Fibroblast of gingiva (primary cell): ENCODE measurements around the gene FCRL6.

ENCODE experiments used
- DNase-seq: peaks from one replicate; pipeline ENCODE4 v3.0.0-alpha.2; 2011; ENCODE audit warnings: low read depth

FCRL6 gene, protein sequence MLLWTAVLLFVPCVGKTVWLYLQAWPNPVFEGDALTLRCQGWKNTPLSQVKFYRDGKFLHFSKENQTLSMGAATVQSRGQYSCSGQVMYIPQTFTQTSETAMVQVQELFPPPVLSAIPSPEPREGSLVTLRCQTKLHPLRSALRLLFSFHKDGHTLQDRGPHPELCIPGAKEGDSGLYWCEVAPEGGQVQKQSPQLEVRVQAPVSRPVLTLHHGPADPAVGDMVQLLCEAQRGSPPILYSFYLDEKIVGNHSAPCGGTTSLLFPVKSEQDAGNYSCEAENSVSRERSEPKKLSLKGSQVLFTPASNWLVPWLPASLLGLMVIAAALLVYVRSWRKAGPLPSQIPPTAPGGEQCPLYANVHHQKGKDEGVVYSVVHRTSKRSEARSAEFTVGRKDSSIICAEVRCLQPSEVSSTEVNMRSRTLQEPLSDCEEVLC

DNA sequence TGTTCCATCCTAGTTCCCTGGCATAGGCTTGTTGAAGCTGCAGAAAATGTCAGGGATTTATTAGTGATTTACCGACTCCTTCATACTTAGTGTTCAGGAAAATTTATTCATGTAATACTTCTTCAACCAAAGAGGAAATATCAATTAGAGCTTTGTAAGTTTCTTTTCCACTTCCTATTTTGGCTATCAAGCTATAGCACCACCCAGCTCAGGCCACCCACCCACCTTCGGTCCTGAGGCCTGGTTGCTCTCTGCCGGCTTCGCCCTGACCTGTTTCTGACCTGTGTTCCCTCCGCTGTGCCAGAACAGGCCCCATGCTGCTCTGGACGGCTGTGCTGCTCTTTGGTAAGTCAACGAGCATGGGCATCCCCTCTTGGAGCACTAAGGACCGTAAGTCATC is at the start of gene FCRL6:
FCRL6 (plus strand) TSS at position 250 of the 400 bp plus-strand sequence; CDS start at position 315, 65 bp downstream.
- no peak for DNase-seq

DNA sequence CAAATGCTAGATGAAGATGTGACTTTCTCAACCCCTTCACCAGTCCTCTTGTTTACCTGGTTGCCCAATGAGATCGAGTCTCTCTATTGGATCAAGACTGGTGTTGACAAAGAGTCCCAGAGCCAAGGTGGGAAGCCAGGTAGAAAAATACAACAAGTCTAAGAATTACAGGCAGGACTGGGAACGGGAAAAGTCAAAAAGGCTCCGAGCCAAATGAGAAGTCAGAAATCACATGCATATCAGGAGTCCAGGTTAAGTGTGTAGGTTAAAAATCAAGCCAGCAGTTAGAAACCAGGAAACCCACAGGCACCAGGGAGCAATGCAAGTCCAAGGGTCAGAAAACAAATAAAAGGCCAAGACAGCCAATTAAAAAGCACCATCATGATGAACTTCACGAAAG is 48.8 kb upstream of the FCRL6 start:
- no peak for DNase-seq

DNA sequence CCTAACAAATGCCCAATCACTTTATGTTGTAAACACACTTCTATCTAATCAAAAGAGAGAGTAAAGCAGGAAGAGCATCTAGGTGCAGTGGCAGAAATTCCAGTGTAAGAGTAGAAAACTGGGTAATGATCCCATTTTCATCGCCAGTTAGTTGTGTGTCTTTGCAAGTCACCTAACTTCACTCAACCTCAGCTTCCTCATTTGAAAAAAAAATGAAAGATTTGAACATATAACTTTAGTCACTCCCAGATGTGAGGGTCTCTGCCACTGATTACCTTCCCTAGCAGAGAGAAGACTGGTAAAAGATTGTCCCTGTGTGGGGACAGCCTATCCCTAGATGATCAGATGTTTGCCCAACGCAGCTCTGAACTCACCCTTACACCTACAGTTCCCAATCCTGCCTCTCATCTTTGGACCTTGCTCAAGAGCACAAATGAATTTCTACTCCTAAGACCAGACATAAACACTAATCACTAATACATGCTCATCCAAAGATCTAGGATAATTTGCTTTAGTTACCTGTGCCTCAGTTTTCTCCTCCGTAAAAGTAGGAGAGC is 46.6 kb upstream of the FCRL6 start:
- no peak for DNase-seq

DNA sequence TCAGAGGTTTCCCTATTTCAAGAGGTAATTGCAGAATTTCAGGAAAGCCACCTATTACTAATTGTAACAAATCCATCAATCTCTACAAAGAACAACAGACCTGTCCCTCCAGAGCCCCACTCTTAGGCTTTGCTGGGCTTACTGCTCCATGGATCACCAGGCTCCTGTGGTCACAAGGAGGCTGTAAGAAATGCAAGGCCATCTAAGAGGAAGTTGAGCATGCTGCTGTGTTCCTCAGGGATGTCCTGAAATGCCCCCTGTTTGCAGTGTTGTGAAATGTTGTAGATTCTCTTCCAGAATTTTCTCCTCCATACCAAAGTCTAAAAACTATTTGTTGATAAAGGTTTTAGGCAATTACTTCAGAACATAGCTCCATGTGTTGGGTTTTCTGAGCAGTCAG is 45.8 kb upstream of the FCRL6 start:
- DNase-seq = peak; percentile 85

DNA sequence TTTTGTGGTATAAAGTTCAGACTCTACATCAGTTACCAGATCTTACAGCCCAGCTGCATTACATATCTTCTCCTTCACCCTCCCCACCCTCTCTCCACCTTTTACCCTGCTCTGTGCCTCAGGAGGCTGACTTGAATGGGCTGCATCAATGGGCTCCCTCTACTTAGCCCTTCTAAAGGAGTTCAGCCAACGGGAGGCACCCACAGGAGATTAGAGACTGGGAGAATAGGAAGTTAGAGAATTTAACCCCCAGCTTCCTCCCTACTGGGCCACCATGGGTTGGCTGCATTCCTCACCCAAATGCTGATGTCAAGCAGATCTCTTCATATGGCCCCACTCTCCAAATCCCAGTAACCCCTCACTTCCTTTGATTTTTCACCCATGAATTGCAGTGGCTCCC is 38.5 kb upstream of the FCRL6 start:
- no peak for DNase-seq

DNA sequence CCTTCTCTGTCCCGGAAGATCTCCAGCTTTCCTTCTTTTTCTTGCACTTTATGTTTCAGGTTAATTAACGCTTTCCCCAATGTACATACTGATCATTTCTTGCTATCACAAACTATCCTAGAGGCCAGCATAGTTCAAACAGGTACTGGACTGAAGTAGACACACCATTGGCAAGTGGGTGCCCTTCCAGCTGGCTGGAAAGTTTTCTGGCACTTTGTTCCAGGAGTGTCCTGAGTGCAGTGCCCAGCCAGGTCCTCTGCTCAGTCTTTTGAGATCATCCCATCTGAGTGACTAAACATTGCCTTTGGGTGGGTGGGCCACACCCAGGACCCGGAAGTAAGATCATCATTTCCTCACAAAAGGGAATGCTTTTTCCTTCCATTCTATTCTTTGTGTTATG is 36.4 kb upstream of the FCRL6 start:
- DNase-seq = no peak

DNA sequence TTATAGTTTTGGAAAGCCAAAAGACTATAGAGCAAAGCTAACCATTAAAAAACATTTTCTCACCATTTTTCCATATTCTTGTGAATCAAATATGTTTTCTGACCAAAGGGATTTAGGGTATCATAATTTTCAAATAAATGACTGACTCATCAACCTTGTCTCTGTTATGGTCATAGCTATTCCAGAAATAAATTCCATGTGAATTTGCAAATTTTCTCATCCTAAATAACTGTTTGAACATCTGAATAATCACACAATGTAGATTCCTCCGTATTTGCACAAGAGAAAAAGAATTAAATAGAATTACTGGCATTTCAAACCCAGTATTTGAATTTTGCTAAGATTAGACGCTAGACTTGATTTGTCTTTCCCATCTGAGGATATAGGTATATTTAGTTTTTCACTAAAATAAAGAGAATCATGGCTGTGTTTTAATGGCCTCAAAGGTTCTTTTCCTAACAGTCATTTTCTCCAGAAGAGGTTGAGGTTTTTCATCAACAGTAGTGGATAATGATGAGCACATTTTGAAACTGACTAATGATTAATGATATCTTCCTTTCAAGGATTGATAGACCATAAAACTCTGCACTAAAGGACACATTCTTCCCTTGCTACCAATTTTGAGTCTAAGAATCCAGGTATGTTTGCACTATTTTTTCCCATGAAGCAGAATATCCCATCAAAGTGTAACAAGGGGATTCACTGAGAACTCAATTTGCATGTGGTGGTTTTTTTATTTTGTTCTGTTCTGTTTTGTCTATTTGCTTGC is 30.8 kb upstream of the FCRL6 start:
- DNase-seq = no peak

DNA sequence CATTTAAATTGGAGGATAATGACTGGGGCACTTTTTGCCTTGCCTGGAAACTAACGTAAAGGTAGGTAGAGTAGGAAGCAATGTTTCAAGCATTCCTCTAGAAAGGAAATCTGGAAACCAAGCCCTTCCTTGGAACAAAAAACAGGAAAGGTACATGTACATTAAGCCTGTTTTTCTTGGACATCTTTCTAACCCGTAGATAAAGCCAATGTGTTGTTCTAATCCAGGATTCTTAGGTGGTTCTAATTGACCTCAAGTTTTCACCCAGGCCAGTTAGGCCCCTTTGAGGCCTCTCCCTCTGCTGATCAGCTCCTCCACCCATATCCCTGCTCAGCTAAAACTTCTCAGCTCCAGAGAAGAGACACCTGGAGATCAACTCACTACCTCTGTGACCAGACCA is 27.7 kb upstream of the FCRL6 start:
- DNase-seq = no peak

DNA sequence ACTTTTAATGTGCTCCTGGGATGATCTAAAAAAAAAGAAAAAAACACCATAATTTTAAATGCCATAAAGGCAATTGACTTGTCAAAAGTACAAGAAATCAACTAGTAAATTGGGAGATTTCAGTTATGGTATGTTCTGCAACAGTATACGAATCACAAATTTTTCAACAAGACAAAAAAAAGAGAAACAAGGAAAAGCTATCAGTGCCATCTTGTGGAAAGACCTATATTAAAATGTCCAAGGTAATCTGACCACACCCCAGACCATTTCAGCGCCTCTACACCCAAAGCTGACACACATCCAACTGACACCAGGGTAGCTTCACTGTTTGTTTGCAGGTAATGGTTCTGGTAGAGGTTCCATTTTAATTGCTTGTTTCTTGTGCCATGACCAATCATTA is 26.4 kb upstream of the FCRL6 start:
- no peak for DNase-seq

DNA sequence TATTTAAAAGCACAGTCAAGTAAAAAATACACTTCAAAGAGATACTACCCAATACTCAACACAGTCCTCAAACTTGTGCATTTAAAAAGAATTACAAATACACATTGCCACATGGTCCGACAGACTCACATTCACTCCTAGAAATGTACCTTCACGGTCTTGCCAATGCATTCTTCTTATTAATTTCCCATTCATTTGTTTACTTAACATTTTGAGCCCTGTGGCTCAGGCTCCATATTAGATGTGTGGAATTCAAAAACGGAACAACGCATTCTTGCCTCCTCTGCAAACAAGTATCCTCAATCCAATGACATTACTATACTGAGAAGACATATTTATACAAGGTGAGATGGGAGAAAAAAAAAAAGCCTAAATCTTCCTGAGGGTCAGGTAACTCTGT is 23.9 kb upstream of the FCRL6 start:
- peak; percentile 82 for DNase-seq

DNA sequence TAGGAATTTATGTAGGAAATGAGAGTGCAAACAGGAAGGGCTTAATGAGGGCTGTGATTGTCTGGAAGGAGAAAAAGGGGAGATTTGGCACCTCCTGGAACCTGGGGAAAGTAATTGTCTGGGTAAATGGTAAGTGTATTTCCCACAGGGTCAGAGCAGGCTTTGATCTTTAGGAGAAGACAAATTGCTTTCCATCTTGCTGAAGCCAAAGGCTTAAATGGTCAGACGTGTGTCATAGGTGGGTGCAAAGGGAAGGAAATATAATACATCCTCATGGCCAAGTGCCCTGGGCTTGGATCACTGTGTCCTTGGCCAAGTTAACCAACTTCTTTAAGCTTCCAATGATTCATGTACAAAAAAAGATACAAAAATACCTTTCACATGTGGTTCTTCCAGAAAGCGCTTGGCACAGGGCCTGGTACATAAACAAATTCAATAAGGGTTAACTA is 22.7 kb upstream of the FCRL6 start:
- DNase-seq = peak; percentile 97

DNA sequence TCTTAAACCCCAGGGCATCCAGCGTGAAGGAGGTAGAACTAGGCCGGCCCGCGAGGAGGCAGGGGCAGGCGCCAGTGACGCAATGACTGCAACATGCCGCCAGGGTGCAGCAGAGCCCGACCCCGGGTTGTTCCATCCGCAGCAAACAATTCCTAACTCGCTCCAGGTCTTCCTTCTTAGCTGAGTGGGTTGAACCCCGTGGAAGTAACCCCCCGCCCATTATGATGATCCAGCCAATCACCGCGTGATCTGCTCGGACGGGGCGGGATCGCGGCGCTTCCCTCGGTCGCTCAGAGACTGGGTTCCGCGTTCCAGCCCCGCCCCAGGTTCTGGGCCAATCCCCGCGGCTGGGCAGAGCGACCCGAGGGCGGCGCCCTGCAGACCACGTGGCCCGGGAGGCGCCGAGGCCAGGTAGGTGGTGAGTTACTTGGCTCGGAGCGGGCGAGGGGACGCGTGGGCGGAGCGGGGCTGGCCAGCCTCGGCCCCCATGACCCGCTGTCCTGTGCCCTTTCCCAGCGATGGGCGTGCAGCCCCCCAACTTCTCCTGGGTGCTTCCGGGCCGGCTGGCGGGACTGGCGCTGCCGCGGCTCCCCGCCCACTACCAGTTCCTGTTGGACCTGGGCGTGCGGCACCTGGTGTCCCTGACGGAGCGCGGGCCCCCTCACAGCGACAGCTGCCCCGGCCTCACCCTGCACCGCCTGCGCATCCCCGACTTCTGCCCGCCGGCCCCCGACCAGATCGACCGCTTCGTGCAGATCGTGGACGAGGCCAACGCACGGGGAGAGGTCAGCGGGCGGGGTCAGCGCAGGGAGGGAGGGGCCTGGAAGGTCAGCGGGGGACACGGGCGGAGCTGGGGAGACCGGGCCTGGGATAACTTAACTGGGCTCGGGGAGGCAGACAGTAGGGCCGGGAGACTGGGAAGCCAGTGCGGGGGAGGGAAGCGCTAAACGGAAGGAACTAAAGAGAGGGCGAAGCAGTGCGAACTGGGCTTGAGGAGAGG is 21.3 kb upstream of the FCRL6 start, which contains the start of gene DUSP23:
DUSP23 (plus strand) TSS at position 380 of the 1,000 bp plus-strand sequence; CDS start at position 519, 139 bp downstream.
- peak; percentile 98 for DNase-seq

DNA sequence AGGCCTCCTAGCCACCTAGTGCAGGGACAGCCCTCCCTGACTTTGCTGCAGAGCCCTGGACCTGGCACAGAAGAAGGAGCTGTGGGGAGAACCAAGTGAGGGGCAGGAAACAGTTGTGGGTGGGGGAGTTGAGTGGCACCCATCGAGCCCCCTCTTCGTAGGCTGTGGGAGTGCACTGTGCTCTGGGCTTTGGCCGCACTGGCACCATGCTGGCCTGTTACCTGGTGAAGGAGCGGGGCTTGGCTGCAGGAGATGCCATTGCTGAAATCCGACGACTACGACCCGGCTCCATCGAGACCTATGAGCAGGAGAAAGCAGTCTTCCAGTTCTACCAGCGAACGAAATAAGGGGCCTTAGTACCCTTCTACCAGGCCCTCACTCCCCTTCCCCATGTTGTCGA is 20.2 kb upstream of the FCRL6 start:
- DNase-seq = no peak

DNA sequence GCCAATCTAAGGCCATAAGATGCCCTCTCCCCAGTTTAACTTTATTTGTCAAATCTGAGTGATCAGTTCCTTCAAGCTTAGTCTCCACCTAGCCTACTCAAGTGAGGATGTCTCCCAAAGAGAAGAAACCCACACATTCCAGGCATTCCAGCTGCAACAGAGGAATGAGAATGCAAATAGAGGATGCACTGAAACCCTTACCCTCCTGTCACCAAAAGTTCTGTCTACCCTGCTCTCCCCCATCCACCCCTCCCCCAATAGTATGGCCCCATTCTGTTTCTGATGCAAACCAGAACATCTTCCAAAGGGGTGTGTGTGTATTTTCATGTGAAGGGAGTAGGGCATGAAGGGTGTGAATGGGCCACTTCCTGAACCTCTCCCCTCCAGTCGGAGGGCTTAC is 18.4 kb upstream of the FCRL6 start:
- no peak for DNase-seq

DNA sequence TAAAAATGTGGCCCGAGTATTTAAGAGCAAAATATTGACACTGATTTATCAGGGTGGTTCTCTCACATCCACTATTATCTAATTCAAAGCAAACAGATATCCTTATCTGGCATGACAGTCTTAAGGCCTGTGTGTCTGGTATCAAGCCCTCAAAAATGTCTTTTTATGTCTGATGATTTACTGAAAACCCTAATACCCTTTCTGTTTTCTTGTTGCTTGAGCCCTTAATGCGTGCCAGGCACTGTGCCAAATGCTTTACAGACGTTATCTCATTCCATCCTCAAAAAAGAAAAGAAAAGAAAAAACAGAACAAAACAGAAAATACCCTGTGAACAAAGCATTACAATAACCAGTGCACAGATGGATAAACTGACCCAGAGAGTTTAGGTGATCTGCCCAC is 15.7 kb upstream of the FCRL6 start:
- DNase-seq = no peak

DNA sequence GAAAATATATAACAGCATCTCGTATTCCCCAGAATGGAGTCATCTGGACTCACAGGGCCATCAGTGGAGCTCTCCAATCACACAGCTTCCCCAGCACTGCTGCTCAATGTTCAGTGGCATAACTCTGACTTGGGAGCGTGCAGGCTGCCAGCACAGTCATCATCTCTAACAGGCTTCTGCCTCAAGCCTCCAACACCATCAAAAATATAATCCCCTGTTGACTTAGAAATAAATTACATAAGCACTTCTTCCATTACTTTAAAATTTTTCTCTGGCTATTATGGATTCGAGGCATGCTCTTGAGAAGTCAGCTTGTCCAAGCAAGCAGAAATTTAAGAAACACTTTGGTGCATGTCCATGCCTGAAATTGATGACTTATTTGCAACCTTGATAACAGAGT is 15.2 kb upstream of the FCRL6 start:
- DNase-seq = peak; percentile 16

DNA sequence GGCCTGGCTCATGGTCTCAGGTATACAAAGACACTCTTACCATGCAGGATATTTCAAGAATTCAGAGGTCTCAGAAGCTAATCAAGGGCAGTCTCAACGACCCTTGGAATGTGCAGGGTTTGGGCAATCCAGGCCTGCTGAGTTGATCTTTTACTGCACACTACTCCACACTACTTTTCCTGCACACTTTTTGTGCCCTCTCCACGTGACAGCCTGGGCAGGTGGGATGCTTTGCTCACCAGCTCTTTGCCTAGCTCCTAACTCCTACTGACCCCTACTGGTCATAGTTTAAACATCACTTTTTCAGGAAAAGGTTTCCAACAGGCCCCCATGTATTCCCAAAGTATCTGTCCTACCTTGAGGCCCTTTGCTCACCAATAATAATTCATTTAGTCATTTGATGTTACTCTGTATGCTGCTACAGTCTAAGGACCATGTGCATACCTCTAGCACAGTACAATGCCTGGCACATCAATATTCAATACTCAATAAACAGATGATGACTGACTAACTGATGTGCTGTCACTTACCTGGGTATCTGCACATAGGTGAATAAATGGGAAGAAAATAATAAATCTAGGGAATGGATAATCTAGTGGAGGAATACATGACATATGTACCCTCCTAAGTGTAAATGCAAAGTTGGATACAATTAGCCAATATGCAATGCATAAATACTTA is 11.8 kb upstream of the FCRL6 start:
- DNase-seq = no peak

DNA sequence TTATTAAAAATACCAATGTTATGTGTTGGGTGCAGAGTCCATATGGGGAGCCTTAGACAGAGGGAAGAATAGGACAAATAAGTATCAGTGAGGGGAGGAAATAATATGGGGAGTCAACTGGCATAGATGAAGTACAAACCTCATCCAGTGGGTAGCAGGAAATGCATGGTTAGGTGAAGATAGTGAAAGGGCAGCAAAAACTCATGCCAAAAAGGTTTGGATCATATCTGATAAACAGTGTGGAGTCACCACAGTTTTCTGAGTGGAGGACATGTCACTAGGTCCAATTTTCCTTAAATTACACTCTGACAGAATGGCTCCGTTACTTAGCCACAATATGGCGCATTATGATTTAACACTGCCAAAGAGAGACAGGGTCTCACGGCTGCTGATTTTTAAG is 11.1 kb upstream of the FCRL6 start:
- no peak for DNase-seq

DNA sequence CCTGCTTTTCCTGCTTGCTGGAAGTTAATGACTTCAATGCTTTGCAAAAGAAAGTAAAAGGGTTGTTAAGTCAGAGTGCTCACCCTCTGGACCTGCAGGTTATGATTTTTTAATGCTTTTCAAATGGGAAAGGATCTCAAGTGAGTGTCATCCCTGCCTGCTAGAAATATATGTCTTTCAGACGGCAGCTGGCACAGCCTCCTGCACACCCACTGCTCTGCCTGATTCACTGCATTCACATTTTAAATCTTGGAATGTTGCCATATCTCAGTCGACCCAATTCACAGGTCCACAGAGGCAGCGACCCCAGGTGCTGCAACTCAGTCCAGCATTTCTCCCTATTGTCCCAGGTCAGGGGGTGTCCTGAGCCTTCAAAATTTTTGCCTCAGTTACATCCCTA is 10.7 kb upstream of the FCRL6 start:
- no peak for DNase-seq

DNA sequence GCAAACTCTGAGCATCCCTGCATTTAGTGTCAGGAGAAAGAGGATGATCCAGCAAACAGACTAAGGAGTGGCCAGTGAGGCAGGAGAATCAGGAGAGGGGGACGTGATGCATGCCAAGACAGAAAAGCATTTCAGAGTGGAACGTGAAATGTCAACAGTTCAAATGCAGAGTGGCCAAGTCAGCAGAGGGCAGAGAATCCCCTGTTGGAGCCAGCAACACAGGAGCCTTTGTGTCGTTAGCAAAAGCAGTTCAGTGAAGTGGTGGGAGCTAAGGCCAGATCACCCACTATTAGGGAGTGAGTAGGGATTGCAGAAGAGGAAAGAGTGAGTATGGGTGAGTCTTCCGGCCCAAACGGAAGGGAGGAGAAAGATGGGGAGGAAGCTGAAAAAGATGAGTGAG is 6.6 kb upstream of the FCRL6 start:
- no peak for DNase-seq

DNA sequence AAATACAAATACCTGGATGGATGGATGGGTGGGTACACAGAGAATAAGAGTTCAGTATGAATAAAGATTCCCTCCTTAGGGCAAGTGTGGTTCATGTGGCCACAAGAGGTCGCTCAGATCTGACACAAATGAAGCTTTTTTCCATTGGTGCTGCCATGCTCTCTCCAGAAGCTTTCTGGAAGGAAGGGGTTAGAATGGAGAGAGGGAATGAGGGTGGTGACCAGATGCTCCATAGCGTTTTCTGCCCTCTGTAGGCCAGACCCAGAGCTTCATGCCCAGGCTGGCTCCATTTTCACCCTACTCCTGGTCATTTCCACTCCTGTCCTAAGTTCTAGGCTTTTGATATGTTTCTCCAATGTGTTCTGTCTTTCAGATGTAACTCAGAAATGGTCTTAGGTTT is 3.3 kb upstream of the FCRL6 start:
- DNase-seq = peak; percentile 81
